Measurements from ENCODE around the gene HAPLN1. TPM values are rescaled to one million over a fixed set of nuclear protein-coding genes. Genes with fewer than 3 reads are reported as not detected.
"Not testable (repeated sequence)": the region's sequence is repeated elsewhere in the genome, so short reads cannot be mapped to it uniquely, and the experiment has no call there.

HAPLN1 gene
- 131 TPM for polyA plus RNA-seq (2013, experiment 1 of 2; ENCODE audit: insufficient read length)
- 131 TPM for polyA plus RNA-seq (2013, experiment 2 of 2; ENCODE audit: insufficient read length)

GRCh38 chr5:83720836-83721537, at the start of gene HAPLN1:
HAPLN1 (minus strand) TSS chr5:83720855; CDS start chr5:83673523, 47,332 bp downstream.
- peak; percentile 66 for DNase-seq

DNA sequence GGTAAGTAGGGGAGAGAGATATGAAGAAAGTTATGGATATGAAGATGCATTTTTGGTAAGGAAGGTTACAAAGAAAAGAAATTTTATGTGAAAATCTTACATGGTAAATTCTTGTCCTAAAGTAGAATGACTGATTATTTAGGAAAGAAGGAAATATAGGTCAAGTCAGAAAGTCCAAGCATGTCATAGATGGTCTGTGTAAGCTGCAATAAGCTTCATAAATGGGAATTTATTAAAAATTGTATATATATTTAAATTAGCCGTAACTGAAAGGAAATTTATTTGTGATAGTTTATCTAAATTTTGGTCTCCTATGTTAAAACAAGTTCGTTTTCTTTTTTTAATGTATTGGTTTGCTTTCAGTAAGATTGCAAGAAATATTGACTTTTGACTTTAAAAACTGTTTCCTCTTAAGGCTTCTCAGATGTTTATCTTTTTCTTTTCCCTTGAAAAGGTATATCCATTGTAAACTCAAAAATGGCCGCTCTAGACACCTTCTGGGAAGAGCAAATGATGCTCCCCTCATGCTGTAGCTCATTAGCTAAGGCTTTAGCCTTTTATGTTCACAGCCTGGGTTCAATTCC, 46.8 kb upstream of the HAPLN1 start:
- no peak for DNase-seq

- peak; percentile 34 for DNase-seq
Measured at GRCh38 chr5:83764101-83764500, 43.4 kb upstream of the HAPLN1 start.

GRCh38 chr5:83760579-83760978, 39.9 kb upstream of the HAPLN1 start:
- DNase-seq, result no peak

- DNase-seq, result peak; percentile 16
Measured at GRCh38 chr5:83752700-83753099, 32.0 kb upstream of the HAPLN1 start.

- no peak for DNase-seq
Measured at GRCh38 chr5:83751201-83751600, 30.5 kb upstream of the HAPLN1 start.

- no peak for DNase-seq
Measured at GRCh38 chr5:83750749-83751148, 30.1 kb upstream of the HAPLN1 start.

DNA sequence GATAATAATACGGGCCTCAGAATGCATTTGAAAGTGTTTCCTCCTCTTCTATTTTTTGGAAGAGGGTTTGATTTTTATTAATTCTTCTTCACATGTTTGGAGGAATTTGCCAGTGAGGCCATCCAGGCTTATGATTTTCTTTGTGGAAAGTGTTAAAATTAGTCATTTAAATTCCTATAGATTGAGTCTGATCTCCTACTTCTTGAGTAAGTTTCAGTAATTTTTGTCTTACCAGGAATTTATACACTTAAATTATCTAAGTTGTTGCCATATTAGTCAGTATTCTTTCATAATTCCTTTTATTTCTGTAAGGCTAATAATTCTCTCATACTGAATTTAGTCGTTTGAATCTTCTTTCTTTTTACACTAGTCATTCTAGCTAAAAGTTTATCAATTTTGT, 25.2 kb upstream of the HAPLN1 start:
- peak; percentile 76 for DNase-seq

DNA sequence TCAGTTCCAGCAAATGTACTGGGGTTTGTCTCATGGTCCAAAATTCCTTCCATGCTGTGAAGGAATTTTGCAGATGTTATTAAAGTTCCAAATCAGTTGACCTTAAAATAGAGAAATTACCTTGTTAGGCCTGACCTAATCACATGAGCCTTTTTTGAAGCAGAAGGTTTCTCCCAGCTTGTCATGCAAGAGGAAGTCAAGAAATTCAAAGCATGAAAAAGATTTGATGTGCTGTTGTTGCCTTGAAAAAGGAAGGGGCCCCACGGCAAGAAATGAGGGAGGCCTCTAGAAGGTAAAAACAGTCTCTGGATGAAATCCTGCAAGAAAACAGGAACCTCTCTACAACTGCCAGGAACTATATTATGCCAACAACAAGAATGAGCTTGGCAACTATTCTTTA, 24.2 kb upstream of the HAPLN1 start:
- peak; percentile 62 for DNase-seq

DNA sequence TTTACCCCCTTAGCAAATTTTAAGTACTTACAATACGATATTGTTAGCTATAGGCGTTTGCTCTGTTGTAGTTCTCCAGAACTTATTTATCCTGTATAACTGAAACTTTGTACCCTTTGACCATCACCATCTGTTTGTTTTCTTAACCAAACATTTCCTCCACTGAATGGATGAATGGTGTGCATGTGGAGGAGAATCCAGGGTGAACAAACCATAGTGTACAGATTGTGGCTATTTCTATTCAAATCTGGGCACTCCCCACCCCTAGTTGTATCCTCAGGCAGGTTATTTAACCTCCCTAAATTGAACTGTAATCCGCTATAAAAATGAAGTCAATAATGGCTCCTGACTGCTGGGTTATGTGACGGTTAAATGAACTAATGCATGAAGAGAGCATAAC, 21.4 kb upstream of the HAPLN1 start:
- DNase-seq, result no peak

- no peak for DNase-seq
Measured at GRCh38 chr5:83741571-83741970, 20.9 kb upstream of the HAPLN1 start.

GRCh38 chr5:83740741-83741140, 20.1 kb upstream of the HAPLN1 start:
- DNase-seq, result no peak

DNA sequence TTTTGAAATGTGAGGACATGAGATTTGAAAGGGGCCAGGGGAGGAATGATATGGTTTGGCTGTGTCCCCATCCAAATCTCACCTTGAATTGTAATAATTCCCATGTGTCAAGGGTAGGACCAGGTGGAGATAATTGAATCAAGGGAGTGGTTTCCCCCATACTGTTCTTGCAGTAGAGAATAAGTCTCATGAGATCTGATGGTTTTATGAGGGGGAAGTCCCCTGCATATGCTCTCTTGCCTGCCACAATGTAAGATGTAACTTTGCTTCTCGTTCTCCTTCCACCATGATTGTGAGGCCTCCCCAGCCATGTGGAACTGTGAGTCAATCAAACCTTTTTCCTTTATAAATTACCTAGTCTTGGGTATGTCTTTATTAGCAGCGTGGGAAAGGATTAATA, 15.5 kb upstream of the HAPLN1 start:
- DNase-seq, result not testable (repeated sequence)

DNA sequence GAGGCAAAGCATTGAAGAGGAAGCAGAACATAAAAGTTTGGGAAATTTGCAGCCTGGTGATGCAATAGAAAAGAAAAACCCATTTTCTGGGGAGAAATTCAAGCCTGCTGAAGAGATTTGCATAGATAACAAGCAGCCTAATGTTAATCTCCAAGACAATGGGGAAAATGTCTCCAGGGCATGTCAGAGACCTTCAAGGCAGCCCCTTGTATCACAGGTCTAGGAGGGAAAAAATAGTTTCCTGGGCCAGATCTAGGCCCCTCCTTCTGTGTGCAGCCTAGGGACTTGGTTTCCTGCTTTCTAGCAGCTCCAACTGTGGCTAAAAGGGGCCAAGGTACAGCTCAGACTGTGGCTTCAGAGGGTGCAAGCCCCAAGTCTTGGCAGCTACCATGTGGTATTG, 14.4 kb upstream of the HAPLN1 start:
- not testable (repeated sequence) for DNase-seq

DNA sequence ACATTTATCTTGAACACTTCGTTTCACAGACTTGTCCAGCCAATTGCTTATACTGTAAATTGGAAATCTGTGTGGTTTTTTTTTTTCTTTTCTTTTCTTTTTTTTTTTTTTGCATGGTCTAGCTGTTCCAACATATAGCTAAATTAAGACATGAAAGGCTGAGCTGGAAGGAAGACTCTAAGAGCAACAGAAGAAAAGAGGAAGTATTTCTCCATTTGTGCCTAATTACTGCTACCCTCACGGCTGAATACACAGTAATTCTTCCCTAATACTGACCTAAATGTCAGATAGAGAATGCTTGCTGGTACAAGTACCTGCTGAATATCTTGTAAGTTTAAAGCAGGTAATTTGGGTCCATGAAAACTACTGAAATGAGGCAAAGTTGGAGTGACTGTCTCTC, 11.0 kb upstream of the HAPLN1 start:
- DNase-seq, result no peak

DNA sequence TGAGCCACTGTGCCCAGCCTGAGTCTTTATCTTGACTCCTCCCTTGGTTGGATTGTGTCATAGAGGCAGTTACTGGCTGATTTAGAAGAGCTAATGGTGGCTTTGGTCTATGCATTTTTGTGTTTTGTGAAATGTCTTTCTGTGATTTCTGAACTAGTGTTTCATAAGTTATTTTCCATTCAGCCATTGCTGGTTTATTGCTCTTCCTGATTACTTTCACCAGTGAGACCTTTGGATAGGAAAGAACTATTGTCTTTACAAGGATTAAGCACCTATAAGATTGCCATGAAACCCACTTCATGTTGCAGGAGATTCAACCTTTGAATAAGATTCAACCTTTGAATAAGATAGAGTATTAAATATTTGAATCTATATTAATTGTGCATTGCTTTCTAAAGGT, 8.7 kb upstream of the HAPLN1 start:
- DNase-seq, result no peak

GRCh38 chr5:83726912-83727311, 6.3 kb upstream of the HAPLN1 start:
- peak; percentile 89 for DNase-seq

DNA sequence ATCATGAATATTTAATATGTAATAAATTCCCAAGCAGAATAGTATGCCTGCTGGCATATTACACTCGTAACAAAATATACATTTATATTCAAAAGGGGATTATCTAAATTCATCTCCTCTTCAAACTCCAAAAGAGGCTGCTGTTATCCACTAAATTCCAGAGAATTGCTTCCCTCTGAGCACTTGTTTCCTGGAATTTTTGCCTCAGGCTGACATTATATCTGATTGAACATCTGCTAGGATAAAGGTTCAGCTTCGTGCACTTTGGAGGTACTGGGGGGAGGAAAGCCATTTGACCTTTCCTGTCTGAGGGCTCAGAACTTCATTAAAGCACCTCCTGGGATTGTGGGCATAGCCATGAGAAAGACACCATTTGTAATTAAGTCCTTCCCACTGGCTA, 4.3 kb upstream of the HAPLN1 start:
- peak; percentile 24 for DNase-seq

- peak; percentile 24 for DNase-seq
Measured at GRCh38 chr5:83724001-83724400, 3.3 kb upstream of the HAPLN1 start.

- DNase-seq, result no peak
Measured at GRCh38 chr5:83723031-83723430, 2.4 kb upstream of the HAPLN1 start.

GRCh38 chr5:83721953-83722901, 1.6 kb upstream of the HAPLN1 start:
- DNase-seq, result peak; percentile 89

DNA sequence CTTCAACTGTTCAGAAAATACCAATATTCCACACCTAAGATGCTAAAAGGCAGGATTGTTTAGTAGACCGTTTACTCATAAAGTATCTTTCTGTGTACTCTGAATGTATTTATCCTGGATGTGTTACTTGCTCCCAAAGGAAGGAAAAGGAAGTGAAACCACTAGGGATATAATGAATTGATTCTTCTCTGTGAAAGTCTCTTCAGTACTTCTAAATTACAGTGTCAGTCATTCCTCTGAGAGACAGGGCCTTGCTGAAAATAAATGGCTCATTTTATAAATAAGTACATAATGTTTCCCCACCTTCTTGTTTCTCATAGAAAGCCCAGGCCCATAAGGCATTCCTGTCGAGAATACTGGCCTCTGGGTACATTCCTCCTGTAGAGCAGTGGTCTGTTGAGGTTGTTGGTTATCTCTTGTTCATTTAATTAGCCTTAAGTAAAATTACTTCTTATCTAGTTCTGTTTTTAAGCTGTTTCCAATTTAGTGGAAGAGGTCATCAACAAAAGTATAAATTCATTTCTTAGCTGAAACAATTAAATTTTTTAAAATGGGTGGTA, 1.6 kb downstream of the HAPLN1 start:
- DNase-seq, result peak; percentile 14

Data from fibroblast of skin of abdomen (primary cell).